ENCODE results near the gene AMER1. TPM values are rescaled to one million over a fixed set of nuclear protein-coding genes. Genes with fewer than 3 reads are reported as not detected.

AMER1 gene
- total and polyA plus RNA-seq, 9 of the 15 experiments (the other 6 are each of a cell fraction or from before 2014, with no cell fraction given), result 0.29 to 4.6 (median 3.0) TPM

DNA sequence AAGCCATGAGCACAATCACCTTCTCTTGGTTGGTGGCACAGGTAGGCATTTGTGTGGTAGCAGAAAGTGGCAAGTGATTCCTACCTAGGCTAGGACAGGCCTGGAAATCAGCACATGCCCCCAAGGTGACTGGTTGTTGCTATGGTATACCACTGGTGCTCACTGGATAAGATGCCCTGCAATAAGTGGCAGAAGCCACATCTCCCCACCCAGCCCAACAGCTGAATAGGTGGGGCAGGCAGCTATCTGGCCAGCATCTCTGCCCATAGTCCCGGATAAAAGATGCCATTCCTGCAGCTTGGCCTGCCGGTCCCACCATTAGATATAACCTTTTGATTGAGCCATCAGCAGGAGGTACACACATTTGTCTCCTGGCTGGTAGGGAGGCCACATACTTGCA, 21.1 kb downstream of the AMER1 start:
- H3K27me3 ChIP-seq (ENCODE audit: control insufficient read depth in 2 of 2, insufficient read depth in 2 of 2, low read length in 2 of 2), result no peaks in the 10 kb centered on the region
- no peak overlapping the region for H3K27ac ChIP-seq (ENCODE audit: extremely low read depth, low read depth, low read length)
- BruUV-seq (replicated peaks), result no TSS peak
- no peak overlapping the region for H3K4me2 ChIP-seq (ENCODE audit: insufficient read depth, low read length)
- H3K9ac ChIP-seq (ENCODE audit: insufficient read depth in 1 of 2, low read depth in 2 of 2, low read length in 2 of 2), result no peak overlapping the region
- no peaks in the 10 kb centered on the region for H4K20me1 ChIP-seq (replicated peaks; ENCODE audit: control insufficient read depth, insufficient read depth, low read length)
- no peak for FAIRE-seq
- intact Hi-C loops (cut with micrococcal nuclease) (no loop called here), in situ Hi-C loops (cut with MboI) (no loop called here)
- H3K4me3 ChIP-seq, result no peak overlapping the region
- no peaks in the 10 kb centered on the region for H3K4me1 ChIP-seq (replicated peaks in 1 of 2; ENCODE audit: control insufficient read depth in 2 of 2, insufficient read depth in 2 of 2, low read length in 2 of 2)
- no peaks in the 10 kb centered on the region for H3K9me3 ChIP-seq (replicated peaks; ENCODE audit: control insufficient read depth, insufficient read depth, low read depth, low read length)
- ChIA-PET POLR2A (no interaction called here), CTCF (ENCODE audit: low intra/inter-chr PET ratio) (no interaction called here)
- no peak for ATAC-seq
- H2AFZ ChIP-seq (ENCODE audit: low read depth, low read length), result no peak overlapping the region
- DNase-seq (ENCODE audit: extremely low read depth in 1 of 4, low spot score in 3 of 4), result no peak
- H3K79me2 ChIP-seq (ENCODE audit: control insufficient read depth, insufficient read depth, low read length), result no peaks in the 10 kb centered on the region
- H3K9me1 ChIP-seq (ENCODE audit: control insufficient read depth, insufficient read depth, low read length), result no peaks in the 10 kb centered on the region
- no peaks in the 10 kb centered on the region for H3K36me3 ChIP-seq (ENCODE audit: control insufficient read depth, insufficient read depth, low read length)
- 0% methylated on average over 1 of the region's 2 CpGs for WGBS (ENCODE audit: insufficient coverage, low coverage, missing lambda C conversion rate)
- no peak for TF ChIP-seq EP300 (IDR thresholded peaks at IDR 0.05; ENCODE audit: low read length)
- no peak for TF ChIP-seq ZNF232 (CRISPR knock-in tag; IDR thresholded peaks at IDR 0.05)
- no peak for TF ChIP-seq MBD2 (IDR thresholded peaks at IDR 0.05; ENCODE audit: borderline replicate concordance, low read depth)
- no peak for TF ChIP-seq BRF1 (IDR thresholded peaks at IDR 0.05; ENCODE audit: borderline replicate concordance, extremely low read depth, insufficient read length)
- no peak for TF ChIP-seq THRAP3 (IDR thresholded peaks at IDR 0.05; ENCODE audit: borderline replicate concordance)
- TF ChIP-seq MAFG (tag; conservative IDR thresholded peaks at IDR 0.05), result no peak
- no peak for TF ChIP-seq ZKSCAN8 (CRISPR knock-in tag; IDR thresholded peaks at IDR 0.05)
- no peak for TF ChIP-seq KAT8 (IDR thresholded peaks at IDR 0.05; ENCODE audit: low read depth)
- TF ChIP-seq ZNF253 (CRISPR knock-in tag; conservative IDR thresholded peaks at IDR 0.05), result no peak
- TF ChIP-seq BCLAF1 (IDR thresholded peaks at IDR 0.05; ENCODE audit: borderline replicate concordance in 1 of 2, control insufficient read depth in 1 of 2, low read depth in 2 of 2, low read length in 1 of 2), result no peak
- TF ChIP-seq IRF1 (CRISPR knock-in tag; IDR thresholded peaks at IDR 0.05; ENCODE audit: borderline replicate concordance), result no peak
- TF ChIP-seq TOE1 (IDR thresholded peaks at IDR 0.05; ENCODE audit: borderline replicate concordance), result no peak
- TF ChIP-seq TOE1 (CRISPR knock-in tag; IDR thresholded peaks at IDR 0.05; ENCODE audit: borderline replicate concordance, low read depth), result no peak
- TF ChIP-seq ZNF639 (CRISPR knock-in tag; conservative IDR thresholded peaks at IDR 0.05 in 1 of 2, IDR thresholded peaks at IDR 0.05 in 1 of 2), result no peak
- TF ChIP-seq, protein P1, sequence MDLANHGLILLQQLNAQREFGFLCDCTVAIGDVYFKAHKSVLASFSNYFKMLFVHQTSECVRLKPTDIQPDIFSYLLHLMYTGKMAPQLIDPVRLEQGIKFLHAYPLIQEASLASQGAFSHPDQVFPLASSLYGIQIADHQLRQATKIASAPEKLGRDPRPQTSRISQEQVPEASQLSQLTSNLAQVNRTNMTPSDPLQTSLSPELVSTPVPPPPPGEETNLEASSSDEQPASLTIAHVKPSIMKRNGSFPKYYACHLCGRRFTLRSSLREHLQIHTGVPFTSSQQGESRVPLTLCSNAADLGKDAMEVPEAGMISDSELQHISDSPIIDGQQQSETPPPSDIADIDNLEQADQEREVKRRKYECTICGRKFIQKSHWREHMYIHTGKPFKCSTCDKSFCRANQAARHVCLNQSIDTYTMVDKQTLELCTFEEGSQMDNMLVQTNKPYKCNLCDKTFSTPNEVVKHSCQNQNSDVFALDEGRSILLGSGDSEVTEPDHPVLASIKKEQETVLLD (IDR thresholded peaks at IDR 0.05), result no peak
- TF ChIP-seq PTRF (tag; IDR thresholded peaks at IDR 0.05), result no peak

Measured in K562 (cell line).